NCI-H1930 (cell line): ENCODE measurements around the gene NKX2-1.
"Not testable (repeated sequence)": the region's sequence is repeated elsewhere in the genome, so short reads cannot be mapped to it uniquely, and the experiment has no call there.

Source experiments
- DNase-seq, 2 experiments: peaks; one replicate each; lab custom pipeline; 2025; lab: John Stamatoyannopoulos, UW

The NKX2-1 gene

GRCh38 chr14:36519431-36520321, at the start of gene NKX2-1:
TSS of gene NKX2-1 (minus strand) at chr14:36520232. CDS start at chr14:36520129, 103 bp downstream.
- DNase-seq, result peak; percentile 44 to 47

GRCh38 chr14:36556811-36557433, 36.9 kb upstream of the NKX2-1 start:
- DNase-seq, result peak; percentile 5 to 22

- no peak for DNase-seq
Observed at GRCh38 chr14:36555998-36556743, 36.1 kb upstream of the NKX2-1 start.

GRCh38 chr14:36553656-36554260, 33.7 kb upstream of the NKX2-1 start:
- peak; percentile 20 to 27 for DNase-seq

GRCh38 chr14:36550899-36551298, 30.9 kb upstream of the NKX2-1 start:
- no peak for DNase-seq

- DNase-seq, result not testable (repeated sequence)
Observed at GRCh38 chr14:36544280-36544679, 24.2 kb upstream of the NKX2-1 start.

GRCh38 chr14:36538051-36538450, 18.0 kb upstream of the NKX2-1 start:
- DNase-seq, result no peak

- DNase-seq, result no peak
Observed at GRCh38 chr14:36529062-36529461, 9.0 kb upstream of the NKX2-1 start.

- no peak for DNase-seq
Observed at GRCh38 chr14:36525746-36526099, 5.7 kb upstream of the NKX2-1 start.

- DNase-seq, result peak in 1 of 2 experiments; percentile 1
Observed at GRCh38 chr14:36524874-36525745, 5.1 kb upstream of the NKX2-1 start.

GRCh38 chr14:36524220-36524837, 4.3 kb upstream of the NKX2-1 start:
- DNase-seq, result no peak

- DNase-seq, result no peak
Observed at GRCh38 chr14:36522972-36523715, 3.1 kb upstream of the NKX2-1 start.

- no peak for DNase-seq
Observed at GRCh38 chr14:36522347-36522971, 2.4 kb upstream of the NKX2-1 start.

- no peak for DNase-seq
Observed at GRCh38 chr14:36521598-36522345, 1.7 kb upstream of the NKX2-1 start.

GRCh38 chr14:36520601-36521525, 831 bp upstream of the NKX2-1 start:
- peak; percentile 41 to 58 for DNase-seq

- DNase-seq, result no peak
Observed at GRCh38 chr14:36518586-36519430, 1.2 kb downstream of the NKX2-1 start.
